Astrocyte (in vitro differentiated cells and primary cell): Measurements from ENCODE around the gene AKAP9. TPM values are rescaled to one million over a fixed set of nuclear protein-coding genes. Genes with fewer than 3 reads are reported as not detected.
"Not testable (repeated sequence)": the region's sequence is repeated elsewhere in the genome, so short reads cannot be mapped to it uniquely, and the experiment has no call there.

Experiments
- DNase-seq: peaks from one replicate; pipeline ENCODE4 v3.0.0-alpha.2; 2010; ENCODE audit warnings: low read depth
- FAIRE-seq: peaks from 2 replicates; lab custom pipeline; 2011; peaks lifted over from hg19 to GRCh38; lab: Jason Lieb, UNC
- H2AFZ ChIP-seq: 2 replicates; pipeline ENCODE4 v1.6.0; 2012; ENCODE audit warnings: low read depth, low read length, inconsistent platforms
- H3K27ac ChIP-seq: 2 replicates; pipeline ENCODE4 v1.5.1; 2011; ENCODE audit warnings: low read depth, low read length, inconsistent platforms
- H3K27me3 ChIP-seq: 2 replicates; pipeline ENCODE4 v1.6.0; 2011; ENCODE audit warnings: low read length, inconsistent platforms; ENCODE audit not compliant: insufficient read depth
- H3K36me3 ChIP-seq: 2 replicates; pipeline ENCODE4 v1.5.1; 2011; ENCODE audit warnings: low read length, inconsistent platforms; ENCODE audit not compliant: insufficient read depth
- H3K4me1 ChIP-seq: 2 replicates; pipeline ENCODE4 v1.5.1; 2011; ENCODE audit warnings: low read length, inconsistent platforms; ENCODE audit not compliant: insufficient read depth
- H3K4me2 ChIP-seq: 2 replicates; pipeline ENCODE4 v1.6.0; 2012; ENCODE audit warnings: low read length, inconsistent platforms
- H3K4me3 ChIP-seq: 2 replicates; pipeline ENCODE4 v1.5.1; 2011; ENCODE audit warnings: low read depth, mild to moderate bottlenecking, low read length, inconsistent platforms; ENCODE audit not compliant: insufficient read depth
- H3K79me2 ChIP-seq: 2 replicates; pipeline ENCODE4 v1.6.0; 2012; ENCODE audit warnings: mild to moderate bottlenecking, low read length, inconsistent platforms; ENCODE audit not compliant: insufficient read depth
- H3K9ac ChIP-seq: 2 replicates; pipeline ENCODE4 v1.6.0; 2012; ENCODE audit warnings: mild to moderate bottlenecking, low read length, inconsistent platforms
- H3K9me3 ChIP-seq: 2 replicates; pipeline ENCODE4 v1.5.1; 2012; ENCODE audit warnings: low read depth, mild to moderate bottlenecking, low read length, inconsistent platforms; ENCODE audit not compliant: insufficient read depth
- H4K20me1 ChIP-seq: 2 replicates; pipeline ENCODE4 v1.6.0; 2012; ENCODE audit warnings: low read length, inconsistent platforms; ENCODE audit not compliant: insufficient read depth
- H3K27ac Mint-ChIP-seq: one replicate; pipeline ENCODE4 v1.8.0; 2021; ENCODE audit warnings: mild to moderate bottlenecking, mixed read lengths; ENCODE audit not compliant: unreplicated experiment
- H3K27me3 Mint-ChIP-seq: one replicate; pipeline ENCODE4 v1.8.0; 2021; ENCODE audit warnings: low read depth, mixed read lengths; ENCODE audit not compliant: unreplicated experiment
- H3K36me3 Mint-ChIP-seq: one replicate; pipeline ENCODE4 v1.8.0; 2021; ENCODE audit warnings: low read depth, mixed read lengths; ENCODE audit not compliant: unreplicated experiment
- H3K4me1 Mint-ChIP-seq: one replicate; pipeline ENCODE4 v1.8.0; 2021; ENCODE audit warnings: low read depth, mixed read lengths; ENCODE audit not compliant: unreplicated experiment
- H3K4me3 Mint-ChIP-seq: one replicate; pipeline ENCODE4 v1.8.0; 2021; ENCODE audit warnings: mild to moderate bottlenecking, moderate library complexity, mixed read lengths; ENCODE audit not compliant: unreplicated experiment
- H3K9me3 Mint-ChIP-seq: one replicate; pipeline ENCODE4 v1.8.0; 2021; ENCODE audit warnings: mild to moderate bottlenecking, mixed read lengths; ENCODE audit not compliant: unreplicated experiment
- EZH2 ChIP-seq: IDR thresholded peaks from 2 replicates; pipeline ENCODE4 v1.6.1; 2012; ENCODE audit warnings: mild to moderate bottlenecking, low read length, inconsistent platforms; ENCODE audit not compliant: insufficient read depth
- total RNA-seq: library from RNA; stranded (reverse); gene quantifications from 2 replicates; pipeline ENCODE4 v1.2.1, GENCODE V29; 2021
- TF ChIP-seq, protein P1 (sequence below): IDR thresholded peaks from 2 replicates; pipeline ENCODE4 v1.5.1; 2011; ENCODE audit warnings: low read depth, mild to moderate bottlenecking, inconsistent platforms, low read length, moderate library complexity; ENCODE audit not compliant: insufficient read depth

Gene AKAP9
- total RNA-seq, 1 donor from 2014 or later: 55.6 TPM

- Mint-ChIP-seq H3K27me3 (no peaks in the 10 kb centered on the region), H3K4me1 (peaks cover 11% of the 10 kb centered on the region), H3K4me3 (peak overlapping the region; percentile 93), H3K9me3 (no peaks in the 10 kb centered on the region), H3K27ac (peak overlapping the region; percentile 64), H3K36me3 (no peaks in the 10 kb centered on the region)
- H3K27me3 ChIP-seq: no peaks in the 10 kb centered on the region
- H3K36me3 ChIP-seq: no peaks in the 10 kb centered on the region
- peak overlapping the region; percentile 97 for H3K9ac ChIP-seq
- no peak for TF ChIP-seq EZH2
- TF ChIP-seq, protein P1, sequence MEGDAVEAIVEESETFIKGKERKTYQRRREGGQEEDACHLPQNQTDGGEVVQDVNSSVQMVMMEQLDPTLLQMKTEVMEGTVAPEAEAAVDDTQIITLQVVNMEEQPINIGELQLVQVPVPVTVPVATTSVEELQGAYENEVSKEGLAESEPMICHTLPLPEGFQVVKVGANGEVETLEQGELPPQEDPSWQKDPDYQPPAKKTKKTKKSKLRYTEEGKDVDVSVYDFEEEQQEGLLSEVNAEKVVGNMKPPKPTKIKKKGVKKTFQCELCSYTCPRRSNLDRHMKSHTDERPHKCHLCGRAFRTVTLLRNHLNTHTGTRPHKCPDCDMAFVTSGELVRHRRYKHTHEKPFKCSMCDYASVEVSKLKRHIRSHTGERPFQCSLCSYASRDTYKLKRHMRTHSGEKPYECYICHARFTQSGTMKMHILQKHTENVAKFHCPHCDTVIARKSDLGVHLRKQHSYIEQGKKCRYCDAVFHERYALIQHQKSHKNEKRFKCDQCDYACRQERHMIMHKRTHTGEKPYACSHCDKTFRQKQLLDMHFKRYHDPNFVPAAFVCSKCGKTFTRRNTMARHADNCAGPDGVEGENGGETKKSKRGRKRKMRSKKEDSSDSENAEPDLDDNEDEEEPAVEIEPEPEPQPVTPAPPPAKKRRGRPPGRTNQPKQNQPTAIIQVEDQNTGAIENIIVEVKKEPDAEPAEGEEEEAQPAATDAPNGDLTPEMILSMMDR: no peak
- peak overlapping the region; percentile 94 for H2AFZ ChIP-seq
- no peaks in the 10 kb centered on the region for H3K9me3 ChIP-seq
- peaks cover 21% of the 10 kb centered on the region for H4K20me1 ChIP-seq
- H3K79me2 ChIP-seq: peaks cover 51% of the 10 kb centered on the region
- H3K27ac ChIP-seq: peak overlapping the region; percentile 94
- peak overlapping the region; percentile 97 for H3K4me3 ChIP-seq
- peak overlapping the region; percentile 97 for H3K4me2 ChIP-seq
- DNase-seq: no peak
- FAIRE-seq: no peak
- H3K4me1 ChIP-seq: peaks cover 5% of the 10 kb centered on the region
Observed at GRCh38 chr7:91940171-91940570, 491 bp upstream of the AKAP9 start.

- no peak for TF ChIP-seq EZH2
- TF ChIP-seq, protein P1: no peak
- FAIRE-seq (no peak), DNase-seq (peak; percentile 23)
- peak overlapping the region; percentile 94 for H2AFZ ChIP-seq
- H3K4me1 ChIP-seq: peaks cover 5% of the 10 kb centered on the region
- Mint-ChIP-seq H3K27ac (peak overlapping the region; percentile 84), H3K36me3 (no peaks in the 10 kb centered on the region), H3K27me3 (no peaks in the 10 kb centered on the region), H3K4me3 (peak overlapping the region; percentile 93), H3K9me3 (no peaks in the 10 kb centered on the region), H3K4me1 (peaks cover 11% of the 10 kb centered on the region)
- H3K4me2 ChIP-seq: peak overlapping the region; percentile 97
- H4K20me1 ChIP-seq: peaks cover 30% of the 10 kb centered on the region
- H3K4me3 ChIP-seq: peak overlapping the region; percentile 97
- peak overlapping the region; percentile 97 for H3K9ac ChIP-seq
- H3K79me2 ChIP-seq: peaks cover 64% of the 10 kb centered on the region
- H3K36me3 ChIP-seq: no peaks in the 10 kb centered on the region
- H3K27ac ChIP-seq: peak overlapping the region; percentile 94
- H3K9me3 ChIP-seq: no peaks in the 10 kb centered on the region
- no peaks in the 10 kb centered on the region for H3K27me3 ChIP-seq
Observed at GRCh38 chr7:91941450-91941849, 788 bp downstream of the AKAP9 start.

- no peaks in the 10 kb centered on the region for H3K36me3 ChIP-seq
- peaks cover 72% of the 10 kb centered on the region for H3K79me2 ChIP-seq
- no peaks in the 10 kb centered on the region for H3K27me3 ChIP-seq
- peak overlapping the region; percentile 93 for H3K4me3 Mint-ChIP-seq
- no peak overlapping the region for H2AFZ ChIP-seq
- TF ChIP-seq, protein P1: no peak
- no peak for TF ChIP-seq EZH2
- DNase-seq: no peak
- no peaks in the 10 kb centered on the region for H3K36me3 Mint-ChIP-seq
- peaks cover 5% of the 10 kb centered on the region for H3K4me1 ChIP-seq
- H3K9me3 ChIP-seq: no peaks in the 10 kb centered on the region
- FAIRE-seq: no peak
- H3K4me2 ChIP-seq: peak overlapping the region; percentile 97
- peaks cover 32% of the 10 kb centered on the region for H4K20me1 ChIP-seq
- H3K4me1 Mint-ChIP-seq: peaks cover 11% of the 10 kb centered on the region
- H3K9ac ChIP-seq: no peak overlapping the region
- no peak overlapping the region for H3K27ac ChIP-seq
- no peaks in the 10 kb centered on the region for H3K27me3 Mint-ChIP-seq
- no peak overlapping the region for H3K27ac Mint-ChIP-seq
- H3K4me3 ChIP-seq: peak overlapping the region; percentile 97
- no peaks in the 10 kb centered on the region for H3K9me3 Mint-ChIP-seq
Observed at GRCh38 chr7:91942312-91942711, 1.6 kb downstream of the AKAP9 start.

DNA sequence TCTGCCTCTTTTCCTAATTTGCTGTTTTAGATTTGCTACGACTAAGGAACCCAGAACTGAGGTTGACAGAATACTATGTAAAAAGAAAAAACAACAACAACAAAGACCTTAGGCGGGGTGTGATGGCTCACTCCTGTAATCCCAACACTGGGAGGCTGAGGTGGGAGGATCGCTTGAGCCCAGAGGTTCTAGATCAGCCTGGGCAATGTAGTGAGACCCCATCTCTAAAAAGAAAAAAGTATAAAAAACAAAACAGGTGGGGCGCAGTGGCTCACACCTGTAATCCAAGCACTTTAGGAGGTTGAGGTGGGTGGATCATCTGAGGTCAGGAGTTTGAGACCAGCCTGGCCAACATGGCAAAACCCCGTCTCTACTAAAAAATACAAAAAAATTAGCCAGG lies 4.3 kb downstream of the AKAP9 start:
- not testable (repeated sequence) for H3K27me3 Mint-ChIP-seq, H3K9me3 ChIP-seq, DNase-seq, H3K9ac ChIP-seq, H3K4me3 Mint-ChIP-seq, H3K4me1 ChIP-seq, H2AFZ ChIP-seq, H3K27ac ChIP-seq, FAIRE-seq, H3K4me3 ChIP-seq, H3K36me3 ChIP-seq, H3K9me3 Mint-ChIP-seq, H3K27ac Mint-ChIP-seq, H3K27me3 ChIP-seq, H3K4me2 ChIP-seq, H3K36me3 Mint-ChIP-seq
- H3K4me1 Mint-ChIP-seq: peaks cover 17% of the 10 kb centered on the region
- Histone ChIP-seq H3K79me2 (peaks cover 97% of the 10 kb centered on the region), H4K20me1 (peaks cover 53% of the 10 kb centered on the region)
